Activated CD4-positive, alpha-beta memory T cell treated with anti-CD3 and anti-CD28 coated beads, Interleukin-2, amount 10 ng/mL, durations not matched to agents 7 days and 5 days (primary cell): Measurements from ENCODE around the gene TPT1. TPM values are rescaled to one million over a fixed set of nuclear protein-coding genes. Genes with fewer than 3 reads are reported as not detected.
A peak's percentile ranks its signal among the peaks of the same experiment; 100 is the strongest.
"Not testable (repeated sequence)": the region's sequence is repeated elsewhere in the genome, so short reads cannot be mapped to it uniquely, and the experiment has no call there.

ENCODE experiments used
- CTCF ChIA-PET: fragments of 350-600 bp; sonication (Branson Sonifier 250); formaldehyde crosslinking; loops from one replicate; lab custom pipeline; 2021; ENCODE audit warnings: antibody characterized with exemption, inconsistent platforms; lab: Charles Lee
- POLR2A ChIA-PET: fragments of 350-600 bp; sonication (Branson Sonifier 250); formaldehyde crosslinking; loops from one replicate; lab custom pipeline; 2021; ENCODE audit warnings: antibody characterized with exemption; lab: Charles Lee
- DNase-seq: peaks from one replicate; pipeline ENCODE4 v3.0.0-alpha.2; 2020
- H3K27ac Mint-ChIP-seq: one replicate; pipeline ENCODE4 v1.8.0; 2021; ENCODE audit warnings: mild to moderate bottlenecking, mixed read lengths
- H3K27me3 Mint-ChIP-seq: one replicate; pipeline ENCODE4 v1.8.0; 2021; ENCODE audit warnings: mixed read lengths
- H3K36me3 Mint-ChIP-seq: one replicate; pipeline ENCODE4 v1.8.0; 2021; ENCODE audit warnings: low read depth, mixed read lengths
- H3K4me1 Mint-ChIP-seq: one replicate; pipeline ENCODE4 v1.8.0; 2021; ENCODE audit warnings: mixed read lengths
- H3K4me3 Mint-ChIP-seq: one replicate; pipeline ENCODE4 v1.8.0; 2021; ENCODE audit warnings: mild to moderate bottlenecking, mixed read lengths
- H3K9me3 Mint-ChIP-seq: one replicate; pipeline ENCODE4 v1.8.0; 2021; ENCODE audit warnings: mixed read lengths
- total RNA-seq, 2 experiments: library from RNA; stranded (reverse); gene quantifications; one replicate each; pipeline ENCODE4 v1.2.3, GENCODE V29; 2021

The TPT1 gene
- total RNA-seq, 2 experiments from 2014 or later: 4,462 to 4,505 TPM

DNA sequence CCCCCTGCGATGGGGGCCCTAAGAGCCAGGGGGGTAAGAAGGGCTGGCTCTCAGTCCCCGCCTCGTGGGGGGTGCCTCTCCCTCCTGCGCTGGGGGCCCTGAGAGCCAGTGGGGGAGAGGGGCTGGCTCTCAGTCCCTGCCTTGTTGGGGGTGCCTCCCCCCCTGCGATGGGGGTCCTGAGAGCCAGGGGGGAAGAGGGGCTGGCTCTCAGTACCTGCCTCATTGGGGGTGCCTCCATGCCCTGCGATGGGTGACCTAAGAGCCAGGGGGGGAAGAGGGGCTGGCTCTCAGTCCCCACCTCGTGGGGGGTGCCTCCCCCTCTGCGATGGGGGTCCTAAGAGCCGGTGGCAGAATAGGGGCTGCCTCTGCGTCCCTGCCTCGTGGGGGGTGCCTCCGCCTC, 36.3 kb upstream of the TPT1 start:
- CTCF ChIA-PET, DNase-seq, H3K9me3 Mint-ChIP-seq, H3K36me3 Mint-ChIP-seq, H3K27ac Mint-ChIP-seq, H3K4me1 Mint-ChIP-seq, H3K4me3 Mint-ChIP-seq, POLR2A ChIA-PET, H3K27me3 Mint-ChIP-seq: not testable (repeated sequence)

DNA sequence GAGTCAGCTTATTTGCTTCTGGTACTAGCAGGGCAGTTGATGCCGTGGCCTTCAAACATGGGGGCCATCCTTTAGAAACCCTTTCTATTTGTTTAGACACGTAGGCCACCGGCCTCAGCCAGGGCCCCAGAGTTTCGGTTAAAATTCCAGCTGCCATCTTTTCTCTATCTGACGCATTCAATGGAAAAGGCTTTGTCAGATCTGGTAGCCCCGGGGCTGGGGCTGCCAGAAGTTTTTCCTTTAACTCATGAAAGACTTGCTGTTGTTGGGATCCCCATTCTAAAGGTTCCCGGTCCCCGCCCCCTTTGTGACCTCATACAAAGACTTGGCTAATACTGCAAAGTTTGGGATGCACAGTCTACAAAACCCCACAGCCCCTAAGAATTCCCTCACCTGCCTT, 35.7 kb upstream of the TPT1 start:
- POLR2A ChIA-PET, H3K9me3 Mint-ChIP-seq, H3K4me1 Mint-ChIP-seq, CTCF ChIA-PET, H3K27ac Mint-ChIP-seq, H3K36me3 Mint-ChIP-seq, DNase-seq, H3K4me3 Mint-ChIP-seq, H3K27me3 Mint-ChIP-seq: not testable (repeated sequence)

- ChIA-PET CTCF (no interaction called here), POLR2A (no interaction called here)
- Mint-ChIP-seq H3K4me1 (peaks cover 9% of the 10 kb centered on the region), H3K36me3 (peaks cover 3% of the 10 kb centered on the region), H3K4me3 (no peak overlapping the region), H3K9me3 (no peaks in the 10 kb centered on the region), H3K27ac (no peak overlapping the region), H3K27me3 (no peaks in the 10 kb centered on the region)
- no peak for DNase-seq
These were observed 33.9 kb upstream of the TPT1 start for GRCh38 chr13:45374917-45375316.

DNA sequence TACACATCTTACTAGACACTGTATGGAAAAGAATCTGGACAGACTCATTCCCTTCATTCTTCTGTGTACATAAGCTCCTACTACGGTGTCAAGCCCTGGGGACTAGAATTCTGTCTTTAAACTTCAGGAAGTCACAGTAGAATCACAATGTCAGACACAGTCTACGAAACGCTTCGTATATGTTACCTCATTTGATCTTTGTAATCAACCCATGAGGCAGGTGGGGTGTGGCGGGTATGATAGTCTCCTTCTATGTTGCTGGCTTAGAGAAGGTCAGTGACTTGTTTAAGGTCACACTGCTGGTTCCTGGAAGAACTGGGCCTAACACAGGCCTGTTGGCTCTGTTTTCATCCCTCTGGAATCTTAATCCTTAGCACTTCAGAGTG, 32.2 kb upstream of the TPT1 start:
- ChIA-PET POLR2A (interaction anchor here (0.6 kb wide), 1 partner anchor 39 kb away, joined by 3 read pairs; no protein-coding TSS in a partner anchor), CTCF (interaction anchor here (6.8 kb wide), 1 partner anchor 31 kb away, joined by 58 read pairs; the partner anchor contains the start of gene TPT1)
- Mint-ChIP-seq H3K4me1 (peaks cover 25% of the 10 kb centered on the region), H3K27me3 (no peaks in the 10 kb centered on the region), H3K27ac (no peak overlapping the region), H3K9me3 (no peaks in the 10 kb centered on the region), H3K36me3 (peaks cover 14% of the 10 kb centered on the region), H3K4me3 (no peak overlapping the region)
- DNase-seq: no peak

GRCh38 chr13:45372189-45373161, 31.5 kb upstream of the TPT1 start:
- Mint-ChIP-seq H3K4me1 (peaks cover 32% of the 10 kb centered on the region), H3K27ac (no peak overlapping the region), H3K27me3 (no peaks in the 10 kb centered on the region), H3K9me3 (no peaks in the 10 kb centered on the region), H3K4me3 (no peak overlapping the region), H3K36me3 (peaks cover 14% of the 10 kb centered on the region)
- ChIA-PET POLR2A (interaction anchor here (1.3 to 1.9 kb wide), 2 partner anchors 30 to 93 kb away, joined by 4 to 5 read pairs; partner anchors contain the start of gene COG3), CTCF (interaction anchor here (0.7 to 6.8 kb wide), 17 partner anchors 12 to 326 kb away, joined by 3 to 78 read pairs (median 5); partner anchors contain the start of genes COG3, ERICH6B, SLC25A30 and TPT1)
- DNase-seq: no peak

- Mint-ChIP-seq H3K27ac (no peak overlapping the region), H3K4me1 (peaks cover 42% of the 10 kb centered on the region), H3K9me3 (no peaks in the 10 kb centered on the region), H3K36me3 (peaks cover 22% of the 10 kb centered on the region), H3K27me3 (no peaks in the 10 kb centered on the region), H3K4me3 (no peak overlapping the region)
- POLR2A ChIA-PET: interaction anchor here (0.8 to 1.9 kb wide), 3 partner anchors 20 to 94 kb away, joined by 3 to 5 read pairs (median 4); partner anchors contain the start of gene COG3
- DNase-seq: peak; percentile 52
- CTCF ChIA-PET: interaction anchor here (0.6 to 6.8 kb wide), 27 partner anchors 14 to 324 kb away, joined by 3 to 78 read pairs (median 5); partner anchors contain the start of genes SLC25A30 and TPT1
These were observed 30.0 kb upstream of the TPT1 start for GRCh38 chr13:45370922-45371406.

DNA sequence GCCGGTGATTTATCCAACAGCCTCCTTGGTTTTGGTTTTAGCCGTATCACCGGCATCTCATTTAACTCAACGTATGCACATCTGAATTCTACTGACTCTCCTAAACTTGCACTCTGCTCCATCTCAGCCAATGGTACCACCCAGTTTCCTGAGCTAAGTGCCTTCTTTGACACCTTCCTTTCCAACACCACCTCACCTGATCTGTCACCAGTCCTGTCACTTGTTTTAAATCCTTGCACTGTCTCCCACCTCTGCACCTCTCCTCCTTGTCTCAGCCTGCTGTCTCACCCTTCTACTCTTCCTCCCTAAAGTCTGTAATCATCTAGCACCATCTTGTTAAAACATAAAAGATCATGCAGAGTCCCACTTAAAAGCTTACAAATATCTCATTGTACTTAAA, 28.1 kb upstream of the TPT1 start:
- no peaks in the 10 kb centered on the region for H3K27me3 Mint-ChIP-seq
- POLR2A ChIA-PET: interaction anchor here (0.9 to 5.9 kb wide), 3 partner anchors 26 to 48 kb away, joined by 3 to 81 read pairs (median 18); partner anchors contain the start of gene TPT1
- H3K4me1 Mint-ChIP-seq: peaks cover 48% of the 10 kb centered on the region
- peak overlapping the region; percentile 33 for H3K27ac Mint-ChIP-seq
- no peaks in the 10 kb centered on the region for H3K9me3 Mint-ChIP-seq
- peaks cover 31% of the 10 kb centered on the region for H3K36me3 Mint-ChIP-seq
- CTCF ChIA-PET: interaction anchor here (0.7 to 6.8 kb wide), 10 partner anchors 12 to 141 kb away, joined by 3 to 78 read pairs (median 4); partner anchors contain the start of genes SLC25A30 and TPT1
- DNase-seq: no peak
- H3K4me3 Mint-ChIP-seq: no peak overlapping the region

- no peak overlapping the region for H3K4me3 Mint-ChIP-seq
- POLR2A ChIA-PET: interaction anchor here (1.7 to 5.9 kb wide), 6 partner anchors 11 to 96 kb away, joined by 6 to 81 read pairs (median 16); partner anchors contain the start of genes COG3, SLC25A30 and TPT1
- peaks cover 36% of the 10 kb centered on the region for H3K36me3 Mint-ChIP-seq
- no peaks in the 10 kb centered on the region for H3K9me3 Mint-ChIP-seq
- no peaks in the 10 kb centered on the region for H3K27me3 Mint-ChIP-seq
- H3K4me1 Mint-ChIP-seq: peaks cover 54% of the 10 kb centered on the region
- no peak for DNase-seq
- peak overlapping the region; percentile 86 for H3K27ac Mint-ChIP-seq
- CTCF ChIA-PET: interaction anchor here (0.9 to 6.8 kb wide), 8 partner anchors 11 to 122 kb away, joined by 3 to 78 read pairs (median 6); partner anchors contain the start of genes COG3, SLC25A30 and TPT1
These were observed 27.6 kb upstream of the TPT1 start for GRCh38 chr13:45368571-45368970.

DNA sequence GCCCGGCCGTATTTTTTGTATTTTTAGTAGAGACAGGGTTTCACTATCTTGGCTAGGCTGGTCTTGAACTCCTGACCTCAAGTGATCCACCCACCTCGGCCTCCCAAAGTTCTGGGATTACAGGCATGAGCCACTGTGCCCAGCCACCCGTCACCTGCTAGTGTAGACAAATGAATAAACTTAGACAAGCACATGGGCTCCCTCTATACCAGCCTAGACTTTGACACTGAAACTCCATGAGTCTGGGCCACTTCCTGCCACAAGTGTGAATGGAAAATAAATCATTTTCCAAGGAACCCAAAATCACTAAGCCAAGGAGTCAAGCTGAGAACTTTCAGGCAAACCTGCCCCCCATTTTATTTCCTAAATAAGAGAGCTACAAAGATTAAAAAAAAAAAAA, 27.0 kb upstream of the TPT1 start:
- no peaks in the 10 kb centered on the region for H3K9me3 Mint-ChIP-seq
- H3K4me1 Mint-ChIP-seq: peaks cover 59% of the 10 kb centered on the region
- POLR2A ChIA-PET: interaction anchor here (1.0 to 5.9 kb wide), 8 partner anchors 10 to 156 kb away, joined by 3 to 81 read pairs (median 13); partner anchors contain the start of genes COG3, SLC25A30 and TPT1
- peaks cover 40% of the 10 kb centered on the region for H3K36me3 Mint-ChIP-seq
- H3K27me3 Mint-ChIP-seq: no peaks in the 10 kb centered on the region
- H3K27ac Mint-ChIP-seq: peak overlapping the region; percentile 86
- CTCF ChIA-PET: interaction anchor here (0.9 to 6.8 kb wide), 8 partner anchors 11 to 321 kb away, joined by 3 to 78 read pairs (median 6); partner anchors contain the start of genes COG3, SLC25A30 and TPT1
- H3K4me3 Mint-ChIP-seq: no peak overlapping the region
- peak; percentile 19 for DNase-seq

GRCh38 chr13:45367358-45367757, 26.4 kb upstream of the TPT1 start:
- Mint-ChIP-seq H3K4me3 (peak overlapping the region; percentile 22), H3K4me1 (peaks cover 66% of the 10 kb centered on the region), H3K9me3 (no peaks in the 10 kb centered on the region), H3K27ac (peak overlapping the region; percentile 86), H3K27me3 (no peaks in the 10 kb centered on the region), H3K36me3 (peaks cover 46% of the 10 kb centered on the region)
- CTCF ChIA-PET: interaction anchor here (0.9 to 6.8 kb wide), 9 partner anchors 25 to 320 kb away, joined by 3 to 78 read pairs (median 7); partner anchors contain the start of genes COG3, SLC25A30 and TPT1
- peak; percentile 93 for DNase-seq
- POLR2A ChIA-PET: interaction anchor here (1.0 to 5.9 kb wide), 9 partner anchors 10 to 157 kb away, joined by 3 to 81 read pairs (median 12); partner anchors contain the start of genes COG3, SLC25A30 and TPT1

GRCh38 chr13:45365558-45365885, 24.5 kb upstream of the TPT1 start:
- peaks cover 73% of the 10 kb centered on the region for H3K4me1 Mint-ChIP-seq
- peak overlapping the region; percentile 57 for H3K27ac Mint-ChIP-seq
- no peaks in the 10 kb centered on the region for H3K27me3 Mint-ChIP-seq
- CTCF ChIA-PET: interaction anchor here (1.0 kb wide), 1 partner anchor 845 kb away, joined by 3 read pairs; no protein-coding TSS in a partner anchor
- no peak overlapping the region for H3K4me3 Mint-ChIP-seq
- no peaks in the 10 kb centered on the region for H3K9me3 Mint-ChIP-seq
- peaks cover 53% of the 10 kb centered on the region for H3K36me3 Mint-ChIP-seq
- no peak for DNase-seq
- POLR2A ChIA-PET: interaction anchor here (1.0 to 5.9 kb wide), 3 partner anchors 26 to 99 kb away, joined by 3 to 81 read pairs (median 5); partner anchors contain the start of genes COG3, SLC25A30 and TPT1
